Loucy (cell line): ENCODE data around the gene FAM131C.

Experiments
- H2AFZ ChIP-seq: fragments of 200-600 bp; sonication (generic); 2 replicates; pipeline ENCODE4 v1.6.0; 2016; ENCODE audit warnings: antibody characterized with exemption, mild to moderate bottlenecking, low read length, moderate library complexity
- H3F3A ChIP-seq: fragments of 200-600 bp; 2 replicates; pipeline ENCODE4 v1.6.0; 2016; ENCODE audit warnings: antibody characterized with exemption, low read depth, mild to moderate bottlenecking
- H3K27me3 ChIP-seq: fragments of 200-600 bp; sonication (generic); 2 replicates; pipeline ENCODE4 v1.6.1; 2014; ENCODE audit warnings: low read length, mild to moderate bottlenecking; ENCODE audit not compliant: insufficient read depth, poor library complexity, severe bottlenecking
- H3K36me3 ChIP-seq: fragments of 200-600 bp; sonication (generic); 2 replicates; pipeline ENCODE4 v1.6.1; 2016; ENCODE audit warnings: low read length; ENCODE audit not compliant: insufficient read depth
- H3K4me1 ChIP-seq: fragments of 200-600 bp; sonication (generic); 2 replicates; pipeline ENCODE4 v1.5.1; 2014; ENCODE audit warnings: low read length, mild to moderate bottlenecking; ENCODE audit not compliant: insufficient read depth, poor library complexity, severe bottlenecking
- H3K4me2 ChIP-seq: fragments of 200-600 bp; sonication (generic); 2 replicates; pipeline ENCODE4 v1.6.0; 2014; ENCODE audit warnings: antibody characterized with exemption, low read length, low read depth, mild to moderate bottlenecking; ENCODE audit not compliant: poor library complexity, severe bottlenecking
- H3K4me3 ChIP-seq: fragments of 200-600 bp; sonication (generic); 2 replicates; pipeline ENCODE4 v1.5.1; 2014; ENCODE audit warnings: low read length, mild to moderate bottlenecking, mixed read lengths; ENCODE audit not compliant: poor library complexity, severe bottlenecking
- H3K79me2 ChIP-seq: fragments of 200-600 bp; sonication (generic); 2 replicates; pipeline ENCODE4 v1.6.1; 2014; ENCODE audit warnings: low read length; ENCODE audit not compliant: insufficient read depth
- H3K9ac ChIP-seq: fragments of 200-600 bp; sonication (generic); 2 replicates; pipeline ENCODE4 v1.6.0; 2014; ENCODE audit warnings: mild to moderate bottlenecking, low read depth, low read length, moderate library complexity; ENCODE audit not compliant: poor library complexity, severe bottlenecking
- H3K9me2 ChIP-seq: fragments of 200-600 bp; sonication (generic); replicated peaks from 2 replicates; pipeline ENCODE4 v1.6.1; 2016; ENCODE audit warnings: low read depth, low read length, mixed read lengths
- H3K9me3 ChIP-seq: fragments of 200-600 bp; sonication (generic); 2 replicates; pipeline ENCODE4 v1.6.1; 2014; ENCODE audit warnings: mild to moderate bottlenecking, antibody characterized with exemption, low read length, low read depth; ENCODE audit not compliant: insufficient read depth
- H4K20me1 ChIP-seq: fragments of 200-600 bp; sonication (generic); 2 replicates; pipeline ENCODE4 v1.6.0; 2014; ENCODE audit warnings: antibody characterized with exemption, low read length, mild to moderate bottlenecking; ENCODE audit not compliant: insufficient read depth, poor library complexity, severe bottlenecking
- EZH2phosphoT487 ChIP-seq: fragments of 200-600 bp; IDR thresholded peaks from 2 replicates; pipeline ENCODE4 v1.6.1; 2018; ENCODE audit warnings: antibody characterized with exemption, mild to moderate bottlenecking, moderate library complexity, borderline replicate concordance
- TF ChIP-seq, protein P1 (sequence below): fragments of 200-600 bp; sonication (generic); conservative IDR thresholded peaks from 2 replicates; pipeline ENCODE4 v1.5.1; 2014; ENCODE audit warnings: mild to moderate bottlenecking, antibody characterized with exemption, low read length

The FAM131C gene

DNA sequence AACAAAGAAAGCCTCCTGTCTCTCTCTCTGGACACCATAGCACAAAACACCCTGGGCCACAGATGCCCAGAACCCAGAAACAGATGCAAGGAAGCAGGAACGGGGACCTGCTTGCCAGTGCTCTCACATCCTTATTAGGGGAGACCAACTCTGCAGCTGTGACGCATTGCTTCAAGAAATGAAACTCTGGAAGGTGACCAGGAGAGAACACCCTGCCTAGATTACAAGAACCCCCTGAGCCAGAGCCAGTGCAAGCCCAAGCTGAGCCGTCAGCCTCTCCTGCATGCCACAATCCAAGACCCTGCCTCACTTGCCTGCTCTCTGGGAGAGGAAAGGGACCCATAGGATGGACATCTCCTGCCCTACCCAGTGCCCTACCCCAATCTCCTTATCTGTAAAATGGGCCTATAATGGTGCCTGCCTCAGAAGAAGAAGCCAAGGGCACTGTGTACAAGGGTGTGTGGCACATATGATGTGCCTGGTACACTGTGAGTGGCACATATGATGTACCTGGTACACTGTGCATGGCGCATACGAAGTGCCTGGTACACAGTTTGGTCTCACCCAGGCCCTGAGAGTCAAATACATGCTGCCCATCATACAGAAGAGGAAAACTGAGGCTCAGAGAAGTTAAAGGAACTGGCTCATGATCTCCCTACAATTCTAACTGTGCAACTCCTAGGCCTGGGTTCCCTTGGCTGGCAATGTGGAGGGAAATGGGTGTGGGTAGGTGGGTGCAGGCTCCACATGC, 16.8 kb upstream of the FAM131C start:
- Histone ChIP-seq H3K79me2 (no peaks in the 10 kb centered on the region), H3K4me2 (no peak overlapping the region), H4K20me1 (no peaks in the 10 kb centered on the region), H3K4me1 (no peaks in the 10 kb centered on the region), H3K4me3 (no peak overlapping the region), H3K9me3 (no peaks in the 10 kb centered on the region), H2AFZ (no peak overlapping the region), H3F3A (no peaks in the 10 kb centered on the region), H3K9ac (no peak overlapping the region), H3K9me2 (no peaks in the 10 kb centered on the region), H3K36me3 (no peaks in the 10 kb centered on the region), H3K27me3 (no peaks in the 10 kb centered on the region)
- TF ChIP-seq, protein P1, sequence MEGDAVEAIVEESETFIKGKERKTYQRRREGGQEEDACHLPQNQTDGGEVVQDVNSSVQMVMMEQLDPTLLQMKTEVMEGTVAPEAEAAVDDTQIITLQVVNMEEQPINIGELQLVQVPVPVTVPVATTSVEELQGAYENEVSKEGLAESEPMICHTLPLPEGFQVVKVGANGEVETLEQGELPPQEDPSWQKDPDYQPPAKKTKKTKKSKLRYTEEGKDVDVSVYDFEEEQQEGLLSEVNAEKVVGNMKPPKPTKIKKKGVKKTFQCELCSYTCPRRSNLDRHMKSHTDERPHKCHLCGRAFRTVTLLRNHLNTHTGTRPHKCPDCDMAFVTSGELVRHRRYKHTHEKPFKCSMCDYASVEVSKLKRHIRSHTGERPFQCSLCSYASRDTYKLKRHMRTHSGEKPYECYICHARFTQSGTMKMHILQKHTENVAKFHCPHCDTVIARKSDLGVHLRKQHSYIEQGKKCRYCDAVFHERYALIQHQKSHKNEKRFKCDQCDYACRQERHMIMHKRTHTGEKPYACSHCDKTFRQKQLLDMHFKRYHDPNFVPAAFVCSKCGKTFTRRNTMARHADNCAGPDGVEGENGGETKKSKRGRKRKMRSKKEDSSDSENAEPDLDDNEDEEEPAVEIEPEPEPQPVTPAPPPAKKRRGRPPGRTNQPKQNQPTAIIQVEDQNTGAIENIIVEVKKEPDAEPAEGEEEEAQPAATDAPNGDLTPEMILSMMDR: no peak
- TF ChIP-seq EZH2phosphoT487: no peak

DNA sequence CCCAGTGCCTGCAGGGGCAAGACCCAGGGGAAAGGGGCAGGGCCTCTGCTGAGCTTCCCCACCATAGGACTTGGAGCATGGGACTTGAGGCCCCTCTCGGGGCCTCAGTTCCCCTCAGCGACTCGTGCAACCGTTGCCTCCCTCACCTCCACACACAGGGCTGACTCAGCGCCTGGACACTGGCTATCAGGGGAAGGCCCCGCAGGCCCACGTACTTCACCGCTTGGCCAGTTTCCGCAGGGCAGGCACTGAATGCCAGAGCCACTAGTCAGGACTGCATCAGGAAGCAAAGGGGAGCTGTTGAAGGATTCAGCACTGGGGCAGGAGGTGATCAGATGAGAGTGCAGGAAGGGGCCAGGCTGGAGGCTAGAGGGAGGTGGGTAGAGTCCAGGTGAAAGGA, 15.5 kb upstream of the FAM131C start:
- no peaks in the 10 kb centered on the region for H3K9me3 ChIP-seq
- no peaks in the 10 kb centered on the region for H3K27me3 ChIP-seq
- TF ChIP-seq EZH2phosphoT487: no peak
- TF ChIP-seq, protein P1: no peak
- no peaks in the 10 kb centered on the region for H4K20me1 ChIP-seq
- no peaks in the 10 kb centered on the region for H3K79me2 ChIP-seq
- no peak overlapping the region for H3K4me3 ChIP-seq
- no peaks in the 10 kb centered on the region for H3K36me3 ChIP-seq
- H3K9ac ChIP-seq: no peak overlapping the region
- H3K4me2 ChIP-seq: no peak overlapping the region
- no peak overlapping the region for H2AFZ ChIP-seq
- no peaks in the 10 kb centered on the region for H3K4me1 ChIP-seq
- H3F3A ChIP-seq: no peaks in the 10 kb centered on the region
- no peaks in the 10 kb centered on the region for H3K9me2 ChIP-seq

DNA sequence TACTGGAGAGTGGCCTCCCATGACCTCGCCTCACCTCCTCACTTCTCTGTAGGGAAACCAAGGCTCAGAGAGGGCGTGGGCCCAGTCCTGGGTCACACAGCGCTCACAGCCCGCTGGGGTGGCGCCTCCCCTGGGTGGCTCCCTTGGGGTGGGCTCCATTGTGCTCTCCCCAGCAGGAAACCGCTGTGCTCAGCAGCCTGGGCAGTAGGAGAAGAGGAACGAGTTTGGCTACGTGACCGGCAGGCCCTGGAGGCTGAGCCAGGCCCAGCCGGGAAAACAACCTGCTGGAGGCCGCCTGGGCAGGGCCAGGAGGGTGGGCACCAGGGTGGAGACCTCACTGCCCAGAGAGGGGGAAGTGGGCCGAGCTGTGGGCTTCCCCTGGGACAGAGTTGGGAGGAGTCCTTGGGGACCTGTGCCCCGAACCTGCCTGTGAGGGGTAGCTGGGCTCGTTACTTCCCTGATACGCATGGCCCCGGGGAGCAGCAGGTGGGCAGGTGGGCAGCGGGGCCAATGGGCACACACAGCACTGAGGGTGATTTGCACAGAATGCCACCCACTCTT, 15.0 kb upstream of the FAM131C start:
- TF ChIP-seq, protein P1: no peak
- TF ChIP-seq EZH2phosphoT487: no peak
- Histone ChIP-seq H3K4me1 (no peaks in the 10 kb centered on the region), H2AFZ (no peak overlapping the region), H3K27me3 (no peaks in the 10 kb centered on the region), H3K79me2 (no peaks in the 10 kb centered on the region), H3K9me3 (no peaks in the 10 kb centered on the region), H3F3A (no peaks in the 10 kb centered on the region), H4K20me1 (no peaks in the 10 kb centered on the region), H3K4me2 (no peak overlapping the region), H3K9me2 (no peaks in the 10 kb centered on the region), H3K9ac (no peak overlapping the region), H3K36me3 (no peaks in the 10 kb centered on the region), H3K4me3 (no peak overlapping the region)
